OCI-LY1 (cell line): Measurements from ENCODE around the gene SV2C.

ENCODE experiments used
- EZH2 ChIP-seq: fragments of 200-600 bp; sonication (generic), shearing (Covaris generic); IDR thresholded peaks from 2 replicates; pipeline ENCODE4 v1.8.0; 2017; ENCODE audit warnings: borderline replicate concordance, mixed run types, mild to moderate bottlenecking, antibody characterized with exemption, low read length, moderate library complexity, mixed read lengths
- TF ChIP-seq, protein P1 (sequence below): fragments of 200-600 bp; sonication (generic), shearing (Covaris generic); IDR thresholded peaks from 2 replicates; pipeline ENCODE4 v1.5.1; 2017; ENCODE audit warnings: mild to moderate bottlenecking, antibody characterized with exemption, low read length, moderate library complexity, mixed read lengths

DNA sequence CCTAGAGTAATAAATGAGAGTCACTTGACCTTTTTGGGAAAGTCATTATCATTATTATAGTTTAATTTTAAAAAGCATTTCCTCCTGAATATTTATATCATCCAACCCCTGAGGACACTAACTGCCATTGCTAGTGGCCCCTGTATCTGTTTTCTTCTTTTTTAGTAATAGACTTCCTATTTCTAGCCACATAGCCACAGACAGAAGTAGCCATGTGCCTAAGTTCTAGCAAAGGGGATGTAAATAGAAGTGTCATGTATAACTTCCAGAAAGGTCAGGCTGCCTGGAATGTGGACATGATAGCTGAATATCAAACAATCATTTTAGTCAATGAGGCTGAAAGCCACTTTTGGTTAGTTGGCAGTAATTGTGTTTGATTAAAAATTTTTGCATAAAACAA, 282.4 kb downstream of the SV2C start:
- TF ChIP-seq, protein P1, sequence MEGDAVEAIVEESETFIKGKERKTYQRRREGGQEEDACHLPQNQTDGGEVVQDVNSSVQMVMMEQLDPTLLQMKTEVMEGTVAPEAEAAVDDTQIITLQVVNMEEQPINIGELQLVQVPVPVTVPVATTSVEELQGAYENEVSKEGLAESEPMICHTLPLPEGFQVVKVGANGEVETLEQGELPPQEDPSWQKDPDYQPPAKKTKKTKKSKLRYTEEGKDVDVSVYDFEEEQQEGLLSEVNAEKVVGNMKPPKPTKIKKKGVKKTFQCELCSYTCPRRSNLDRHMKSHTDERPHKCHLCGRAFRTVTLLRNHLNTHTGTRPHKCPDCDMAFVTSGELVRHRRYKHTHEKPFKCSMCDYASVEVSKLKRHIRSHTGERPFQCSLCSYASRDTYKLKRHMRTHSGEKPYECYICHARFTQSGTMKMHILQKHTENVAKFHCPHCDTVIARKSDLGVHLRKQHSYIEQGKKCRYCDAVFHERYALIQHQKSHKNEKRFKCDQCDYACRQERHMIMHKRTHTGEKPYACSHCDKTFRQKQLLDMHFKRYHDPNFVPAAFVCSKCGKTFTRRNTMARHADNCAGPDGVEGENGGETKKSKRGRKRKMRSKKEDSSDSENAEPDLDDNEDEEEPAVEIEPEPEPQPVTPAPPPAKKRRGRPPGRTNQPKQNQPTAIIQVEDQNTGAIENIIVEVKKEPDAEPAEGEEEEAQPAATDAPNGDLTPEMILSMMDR, result no peak
- TF ChIP-seq EZH2, result no peak
